Activated effector memory CD4-positive, alpha-beta T cell treated with anti-CD3 and anti-CD28 coated beads, Interleukin-2, amount 50 U/mL, for 16 hours (primary cell): Measurements from ENCODE around the gene DGKI.
A peak's percentile ranks its signal among the peaks of the same experiment; 100 is the strongest.

Experiments
- DNase-seq: peaks from one replicate; pipeline ENCODE4 v3.0.0-alpha.2; 2020

The DGKI gene

DNA sequence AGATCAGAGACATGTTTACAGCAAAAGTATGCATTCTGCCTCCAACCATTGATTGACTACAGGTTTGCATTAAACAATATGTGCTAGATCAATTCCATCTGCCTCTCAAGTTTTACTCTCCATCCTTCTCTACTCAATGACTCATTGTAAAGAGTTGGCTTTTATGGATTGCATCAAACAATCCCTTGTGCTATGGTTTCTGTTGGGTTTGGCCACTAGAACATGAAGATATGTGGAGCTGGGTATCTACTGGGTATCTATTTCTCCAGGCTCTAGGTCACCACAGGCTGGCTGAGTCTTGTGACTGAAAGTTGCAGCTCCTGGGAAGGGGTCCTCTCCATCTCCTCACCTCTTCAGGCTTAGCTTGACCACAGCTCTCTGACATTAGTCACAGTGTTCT, 204.7 kb downstream of the DGKI start:
- DNase-seq = no peak

GRCh38 chr7:137636376-137636775, 210.4 kb downstream of the DGKI start:
- no peak for DNase-seq

- DNase-seq = no peak
Observed at GRCh38 chr7:137635874-137636273, 210.9 kb downstream of the DGKI start.

GRCh38 chr7:137635132-137635531, 211.6 kb downstream of the DGKI start:
- DNase-seq = no peak

- no peak for DNase-seq
Observed at GRCh38 chr7:137634356-137634755, 212.4 kb downstream of the DGKI start.

- DNase-seq = no peak
Observed at GRCh38 chr7:137633133-137633532, 213.6 kb downstream of the DGKI start.

GRCh38 chr7:137628216-137628615, 218.6 kb downstream of the DGKI start:
- DNase-seq = no peak

- DNase-seq = peak; percentile 68
Observed at GRCh38 chr7:137626469-137627067, 220.2 kb downstream of the DGKI start.

- DNase-seq = no peak
Observed at GRCh38 chr7:137625197-137625596, 221.6 kb downstream of the DGKI start.

GRCh38 chr7:137619181-137619580, 227.6 kb downstream of the DGKI start:
- no peak for DNase-seq

DNA sequence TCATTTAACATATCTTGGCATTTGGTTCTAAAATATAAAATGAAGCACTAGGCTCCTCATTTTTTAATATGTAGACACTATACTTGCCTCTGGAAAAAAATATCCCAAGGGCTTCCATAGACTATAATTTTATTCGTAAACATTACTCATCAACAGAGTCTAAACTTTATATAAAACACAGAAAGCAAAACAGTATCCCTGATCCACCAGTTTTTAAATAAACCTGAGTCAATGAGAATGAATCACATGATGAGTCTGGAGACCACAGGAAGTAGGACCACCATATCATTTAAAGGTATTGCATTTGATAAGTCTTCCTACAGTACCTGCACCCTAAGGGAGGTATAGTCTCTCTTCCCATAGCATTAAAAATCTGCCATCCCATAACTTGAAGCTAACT, 228.0 kb downstream of the DGKI start:
- DNase-seq = no peak

- no peak for DNase-seq
Observed at GRCh38 chr7:137613006-137613525, 233.7 kb downstream of the DGKI start.

DNA sequence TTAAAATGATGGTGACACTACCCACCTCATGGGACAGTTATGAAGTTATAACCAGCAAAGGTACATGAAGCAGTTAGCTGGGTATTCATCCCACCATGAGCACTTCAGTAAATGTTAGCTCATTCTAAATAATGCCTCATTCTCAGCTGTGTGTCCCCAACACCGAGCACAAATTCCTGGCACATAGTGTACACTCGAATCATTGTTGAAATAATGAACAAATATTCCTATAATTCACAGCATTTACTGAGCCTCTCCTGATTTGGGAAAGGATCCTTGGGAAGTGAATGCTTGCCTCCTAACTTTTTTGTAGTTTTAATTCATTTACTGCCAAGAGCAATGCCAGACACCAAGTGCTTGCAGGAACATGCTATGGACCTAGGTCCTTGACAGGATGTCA, 235.2 kb downstream of the DGKI start:
- no peak for DNase-seq

DNA sequence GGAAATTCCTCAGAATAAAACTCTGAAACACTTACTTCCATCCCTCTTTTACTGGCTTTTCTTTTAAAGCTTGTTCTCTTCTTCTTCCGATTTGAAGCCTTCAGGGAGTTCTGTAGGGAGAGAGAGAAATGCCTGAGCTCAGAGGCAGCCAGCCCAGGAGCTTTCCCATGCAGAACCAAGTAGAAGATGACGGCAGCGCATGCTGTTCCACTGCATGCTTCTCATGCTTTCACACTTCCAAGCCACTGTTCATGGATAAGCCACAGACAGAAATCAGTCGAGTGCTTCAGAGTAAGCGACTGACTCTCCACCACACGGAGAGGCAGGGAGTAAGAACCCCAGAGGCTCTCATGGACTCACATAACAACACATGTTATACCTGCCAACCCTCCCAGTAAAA, 237.3 kb downstream of the DGKI start:
- DNase-seq = no peak

DNA sequence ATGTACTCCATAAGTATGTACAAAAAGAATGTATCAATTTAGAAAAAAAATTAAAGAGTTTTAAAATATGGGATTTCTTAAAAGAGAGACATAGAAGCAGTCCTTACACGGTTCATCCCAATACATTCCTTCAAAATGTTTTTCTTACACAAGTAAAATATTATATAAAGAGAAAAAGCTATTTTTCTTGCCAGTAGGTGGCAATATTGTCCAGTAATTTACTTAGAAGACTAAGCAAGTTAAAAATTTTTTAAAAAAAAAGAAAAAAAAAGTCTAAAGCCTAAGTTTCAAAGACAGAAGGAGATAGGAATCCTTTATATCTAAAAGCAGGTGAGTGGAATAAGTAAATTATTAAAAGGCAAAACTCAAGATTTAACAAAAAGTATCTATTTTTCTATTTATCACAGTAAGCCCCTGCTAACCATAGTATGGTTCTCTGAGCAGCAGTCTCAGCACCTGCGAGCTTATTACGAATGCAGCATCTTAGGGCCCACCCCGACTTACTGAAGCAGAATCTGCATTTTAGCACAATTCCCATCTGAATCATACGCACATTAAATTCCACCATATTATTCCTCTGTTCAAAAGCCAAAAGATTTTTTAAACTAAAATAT, 240.6 kb downstream of the DGKI start:
- no peak for DNase-seq

DNA sequence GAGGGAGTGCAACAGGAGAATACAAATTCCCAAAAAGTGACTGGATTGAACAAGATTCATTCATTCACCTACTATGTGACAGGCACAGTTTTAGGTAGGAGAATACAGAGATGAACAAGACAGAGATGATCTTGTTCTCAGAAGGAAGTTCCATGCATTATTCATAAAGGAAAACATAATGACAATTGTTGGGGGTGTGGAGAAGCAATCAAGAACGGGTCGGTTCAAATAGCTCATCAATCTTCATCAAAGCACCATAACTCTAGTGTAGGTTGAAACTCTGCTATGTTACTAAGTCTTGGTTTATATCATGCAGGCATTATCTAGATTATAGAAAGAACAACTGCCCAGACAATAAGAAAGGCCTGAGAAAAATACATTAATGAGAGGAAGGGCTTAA, 243.7 kb downstream of the DGKI start:
- DNase-seq = no peak

DNA sequence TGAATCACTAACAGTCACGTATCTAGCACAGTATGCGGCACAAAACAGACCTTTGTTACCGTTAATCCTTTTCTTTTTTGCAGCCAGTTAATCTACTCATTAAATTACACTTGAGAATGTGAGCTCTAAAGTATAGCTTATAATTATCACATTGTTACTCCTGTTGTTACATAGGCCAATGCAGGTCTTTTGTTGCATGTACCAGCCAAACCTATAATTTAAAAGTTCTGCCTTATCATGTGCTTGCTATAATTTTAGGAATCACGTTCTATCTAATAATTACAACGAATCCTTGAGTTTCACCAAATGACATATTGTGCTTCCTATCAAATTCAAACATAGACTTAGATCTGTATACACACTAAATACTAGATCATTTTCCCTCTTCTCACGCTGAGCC, 245.1 kb downstream of the DGKI start:
- DNase-seq = no peak

GRCh38 chr7:137597856-137598255, 248.9 kb downstream of the DGKI start:
- DNase-seq = no peak

DNA sequence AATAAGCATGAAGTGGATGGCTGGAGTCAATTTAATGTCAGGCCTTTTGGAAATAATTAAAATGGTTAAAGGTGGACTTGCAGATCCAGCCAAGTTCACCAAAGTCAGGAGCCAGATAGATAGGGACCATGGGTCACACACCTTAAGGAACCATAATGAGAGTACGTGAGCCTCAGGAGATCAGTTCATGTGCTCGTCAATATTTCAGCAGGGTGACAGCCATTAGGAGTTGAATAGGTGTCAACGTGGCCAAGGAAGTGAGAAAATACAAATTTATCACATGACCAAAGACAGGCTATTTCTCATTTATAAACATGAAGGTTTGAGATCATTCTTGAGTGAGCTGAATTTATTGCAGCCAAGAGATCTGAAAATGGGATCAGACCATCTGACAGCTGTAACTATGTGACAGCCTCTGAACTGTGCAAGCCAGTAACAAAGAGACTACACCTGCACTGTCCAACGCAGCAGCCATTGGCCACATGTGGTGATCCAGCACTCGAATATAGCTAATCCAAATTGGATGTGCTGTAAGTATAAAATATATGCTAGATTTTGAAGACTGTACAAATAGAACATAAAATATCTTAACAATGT, 253.6 kb downstream of the DGKI start:
- DNase-seq = no peak

- no peak for DNase-seq
Observed at GRCh38 chr7:137592232-137592896, 254.4 kb downstream of the DGKI start.

DNA sequence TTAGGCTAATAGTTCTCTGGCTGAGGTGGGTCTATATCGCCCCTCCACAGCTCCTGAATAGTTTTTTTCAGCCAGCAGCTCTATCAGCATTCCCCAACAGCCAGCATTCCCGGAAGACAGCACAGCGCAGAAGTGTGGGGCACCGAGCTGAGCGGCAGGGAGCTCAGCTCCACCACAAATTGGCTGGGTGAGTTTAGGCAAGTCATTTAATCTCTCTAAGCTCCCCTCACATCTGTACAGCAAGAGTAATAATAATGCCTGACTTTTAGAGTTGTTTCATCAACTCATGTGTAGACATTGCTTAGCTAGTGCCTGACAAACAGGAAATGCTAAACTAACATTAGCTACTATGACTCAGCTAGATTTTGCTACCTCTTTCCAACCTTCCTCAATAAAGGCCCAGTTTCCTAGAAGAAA, 255.3 kb downstream of the DGKI start:
- no peak for DNase-seq

DNA sequence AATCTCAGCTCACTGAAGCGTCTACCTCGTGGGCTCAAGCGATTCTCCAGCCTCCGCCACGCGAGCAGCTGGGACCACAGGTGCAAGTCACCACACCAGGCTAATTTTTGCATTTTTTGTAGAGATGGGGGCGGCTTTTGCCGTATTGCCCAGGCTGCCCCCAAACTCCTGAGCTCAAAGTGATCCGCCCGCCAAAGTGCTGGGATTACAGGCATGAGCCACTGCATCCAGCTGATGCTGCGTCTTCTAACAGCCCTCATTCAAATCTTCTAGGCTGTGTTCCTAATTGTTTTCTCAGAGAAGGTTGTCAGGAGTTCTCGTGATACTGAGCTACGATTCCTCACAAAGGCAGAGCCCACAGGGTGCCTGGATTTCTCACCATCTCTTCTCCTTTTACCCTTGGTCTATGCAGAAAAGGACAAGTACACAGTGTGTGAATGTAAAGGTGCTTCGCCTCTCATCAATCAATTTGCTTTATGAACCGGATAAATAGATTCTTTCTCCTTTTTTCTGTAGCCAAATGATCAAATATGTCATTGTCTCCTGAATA, 255.9 kb downstream of the DGKI start:
- no peak for DNase-seq

DNA sequence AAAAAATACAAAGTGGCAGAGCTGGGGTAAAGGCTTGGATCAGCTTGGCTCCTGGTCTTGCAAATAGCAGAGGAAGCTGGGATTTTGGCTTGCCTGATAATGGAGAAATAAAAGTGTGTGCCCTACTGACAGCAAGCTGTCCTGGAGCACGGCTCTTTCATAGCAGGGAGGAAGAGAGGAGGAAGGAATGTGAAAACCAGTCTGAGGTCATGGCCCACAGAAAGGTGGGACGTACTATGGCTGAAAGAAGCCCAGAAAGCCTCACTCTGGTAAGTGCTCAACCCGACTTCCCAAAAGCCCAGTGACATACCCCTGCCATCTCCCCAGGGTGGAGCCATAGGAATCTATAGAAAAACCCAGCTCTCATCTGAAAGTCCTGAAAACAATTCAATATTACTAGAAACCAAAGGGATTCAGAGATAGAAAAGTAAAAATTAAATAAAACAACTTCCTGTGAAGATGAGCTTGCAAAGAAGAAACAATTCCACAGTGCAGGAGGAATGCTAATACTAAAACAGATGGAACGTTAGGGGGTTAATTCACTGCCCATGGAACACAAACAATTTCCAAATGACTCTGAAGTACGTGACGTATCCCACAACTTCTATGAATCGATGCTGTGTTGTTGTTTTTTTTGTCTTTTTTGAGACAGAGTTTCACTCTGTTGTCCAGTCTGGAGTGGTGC, 256.6 kb downstream of the DGKI start:
- DNase-seq = no peak
